A549 treated with Hydrocortisone at 1 μM for 4 hours (cell line): ENCODE measurements around the gene ERVFRD-1. TPM values are rescaled to one million over a fixed set of nuclear protein-coding genes. Genes with fewer than 3 reads are reported as not detected.

Experiments
- total RNA-seq: library from RNA; stranded (reverse); fragments of 200-300 nt; extraction: Qiagen RNA extraction; gene quantifications from 5 replicates; pipeline ENCODE4 v1.2.3, GENCODE V29; 2022

ERVFRD-1 gene
- total RNA-seq = not detected in 5 replicates

GRCh38 chr6:11110921-11111768 is at the start of gene ERVFRD-1:
ERVFRD-1 (minus strand) TSS chr6:11111725; CDS start chr6:11105310, 6,415 bp downstream.

GRCh38 chr6:11093626-11094410 is 17.7 kb downstream of the ERVFRD-1 start, which contains the start of gene SMIM13:
SMIM13 (plus strand) TSS chr6:11093834; CDS start chr6:11094314, 480 bp downstream.

Other genes with a start within 250 kb of the ERVFRD-1 start
- 0.03 TPM in 1 of 5 replicates, not detected in the others for gene GCM2, start 229.7 kb downstream of the ERVFRD-1 start, total RNA-seq
- gene SYCP2L, start 224.7 kb downstream of the ERVFRD-1 start, total RNA-seq = 1.3 to 4.0 TPM (median 2.4 TPM) in 5 replicates
- gene ELOVL2, start 67.4 kb downstream of the ERVFRD-1 start, total RNA-seq = 5.3 to 6.9 TPM (median 6.5 TPM) in 5 replicates
- 12.7 to 17.0 TPM (median 15.7 TPM) in 5 replicates for gene SMIM13, start 17.9 kb downstream of the ERVFRD-1 start, total RNA-seq
- gene NEDD9, start 120.9 kb upstream of the ERVFRD-1 start, total RNA-seq = 36.2 to 57.2 TPM (median 53.1 TPM) in 5 replicates